ENCODE data around the gene TRIM39.

The TRIM39 gene

DNA sequence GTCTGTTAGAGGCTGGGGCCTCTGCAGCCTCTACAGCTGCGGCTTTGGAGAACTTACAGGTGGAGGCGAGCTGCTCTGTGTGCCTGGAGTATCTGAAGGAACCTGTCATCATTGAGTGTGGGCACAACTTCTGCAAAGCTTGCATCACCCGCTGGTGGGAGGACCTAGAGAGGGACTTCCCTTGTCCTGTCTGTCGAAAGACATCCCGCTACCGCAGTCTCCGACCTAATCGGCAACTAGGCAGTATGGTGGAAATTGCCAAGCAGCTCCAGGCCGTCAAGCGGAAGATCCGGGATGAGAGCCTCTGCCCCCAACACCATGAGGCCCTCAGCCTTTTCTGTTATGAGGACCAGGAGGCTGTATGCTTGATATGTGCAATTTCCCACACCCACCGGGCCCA lies 2.6 kb downstream of the TRIM39 start:
- TF ChIP-seq, protein P1, sequence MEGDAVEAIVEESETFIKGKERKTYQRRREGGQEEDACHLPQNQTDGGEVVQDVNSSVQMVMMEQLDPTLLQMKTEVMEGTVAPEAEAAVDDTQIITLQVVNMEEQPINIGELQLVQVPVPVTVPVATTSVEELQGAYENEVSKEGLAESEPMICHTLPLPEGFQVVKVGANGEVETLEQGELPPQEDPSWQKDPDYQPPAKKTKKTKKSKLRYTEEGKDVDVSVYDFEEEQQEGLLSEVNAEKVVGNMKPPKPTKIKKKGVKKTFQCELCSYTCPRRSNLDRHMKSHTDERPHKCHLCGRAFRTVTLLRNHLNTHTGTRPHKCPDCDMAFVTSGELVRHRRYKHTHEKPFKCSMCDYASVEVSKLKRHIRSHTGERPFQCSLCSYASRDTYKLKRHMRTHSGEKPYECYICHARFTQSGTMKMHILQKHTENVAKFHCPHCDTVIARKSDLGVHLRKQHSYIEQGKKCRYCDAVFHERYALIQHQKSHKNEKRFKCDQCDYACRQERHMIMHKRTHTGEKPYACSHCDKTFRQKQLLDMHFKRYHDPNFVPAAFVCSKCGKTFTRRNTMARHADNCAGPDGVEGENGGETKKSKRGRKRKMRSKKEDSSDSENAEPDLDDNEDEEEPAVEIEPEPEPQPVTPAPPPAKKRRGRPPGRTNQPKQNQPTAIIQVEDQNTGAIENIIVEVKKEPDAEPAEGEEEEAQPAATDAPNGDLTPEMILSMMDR (conservative IDR thresholded peaks at IDR 0.05; ENCODE audit: low read depth, low read length), result no peak
- H3K4me3 ChIP-seq (IDR thresholded peaks at IDR 0.05; ENCODE audit: insufficient read depth, low read depth, low read length), result no peak overlapping the region
- H4K20me1 ChIP-seq (ENCODE audit: insufficient read depth), result no peaks in the 10 kb centered on the region
- no peaks in the 10 kb centered on the region for H3K36me3 ChIP-seq (ENCODE audit: insufficient read depth)
- no peak overlapping the region for H2AFZ ChIP-seq (ENCODE audit: low read depth)
- no peaks in the 10 kb centered on the region for H3K27me3 ChIP-seq (ENCODE audit: insufficient read depth, low read depth)
- H3K27ac ChIP-seq, result no peak overlapping the region
- peaks cover 16% of the 10 kb centered on the region for H3K4me1 ChIP-seq (ENCODE audit: low read depth, poor library complexity, severe bottlenecking)
- no peak overlapping the region for H3K9ac ChIP-seq
- peaks cover 18% of the 10 kb centered on the region for H3K79me2 ChIP-seq (ENCODE audit: insufficient read depth, low read depth)
- H3K4me2 ChIP-seq, result no peak overlapping the region

DNA sequence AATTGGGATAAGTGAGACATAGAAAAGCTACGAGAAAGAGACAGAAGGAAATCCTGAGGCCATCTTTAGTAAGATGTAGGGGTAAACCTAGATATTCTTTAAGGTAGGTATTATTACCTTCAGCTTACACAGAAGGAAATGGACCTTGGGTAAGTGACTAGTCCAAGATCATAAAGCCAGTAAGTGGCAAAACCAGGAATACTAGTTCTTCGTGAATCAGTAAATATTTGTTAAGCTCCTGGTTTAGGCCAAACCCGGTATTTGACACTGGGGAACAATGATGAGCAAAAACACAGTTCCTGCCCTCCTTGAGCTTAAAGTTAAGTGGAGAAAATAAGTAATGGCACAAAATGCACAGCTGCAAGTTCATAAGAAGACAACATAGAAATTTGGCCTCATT lies 5.3 kb downstream of the TRIM39 start:
- no peaks in the 10 kb centered on the region for H3K36me3 ChIP-seq (ENCODE audit: insufficient read depth)
- no peak overlapping the region for H3K27ac ChIP-seq
- no peak overlapping the region for H3K4me2 ChIP-seq
- no peak overlapping the region for H3K4me3 ChIP-seq (IDR thresholded peaks at IDR 0.05; ENCODE audit: insufficient read depth, low read depth, low read length)
- TF ChIP-seq, protein P1 (conservative IDR thresholded peaks at IDR 0.05; ENCODE audit: low read depth, low read length), result no peak
- H2AFZ ChIP-seq (ENCODE audit: low read depth), result no peak overlapping the region
- H3K4me1 ChIP-seq (ENCODE audit: low read depth, poor library complexity, severe bottlenecking), result peaks cover 9% of the 10 kb centered on the region
- no peaks in the 10 kb centered on the region for H4K20me1 ChIP-seq (ENCODE audit: insufficient read depth)
- no peak overlapping the region for H3K9ac ChIP-seq
- no peaks in the 10 kb centered on the region for H3K79me2 ChIP-seq (ENCODE audit: insufficient read depth, low read depth)
- H3K27me3 ChIP-seq (ENCODE audit: insufficient read depth, low read depth), result no peaks in the 10 kb centered on the region

DNA sequence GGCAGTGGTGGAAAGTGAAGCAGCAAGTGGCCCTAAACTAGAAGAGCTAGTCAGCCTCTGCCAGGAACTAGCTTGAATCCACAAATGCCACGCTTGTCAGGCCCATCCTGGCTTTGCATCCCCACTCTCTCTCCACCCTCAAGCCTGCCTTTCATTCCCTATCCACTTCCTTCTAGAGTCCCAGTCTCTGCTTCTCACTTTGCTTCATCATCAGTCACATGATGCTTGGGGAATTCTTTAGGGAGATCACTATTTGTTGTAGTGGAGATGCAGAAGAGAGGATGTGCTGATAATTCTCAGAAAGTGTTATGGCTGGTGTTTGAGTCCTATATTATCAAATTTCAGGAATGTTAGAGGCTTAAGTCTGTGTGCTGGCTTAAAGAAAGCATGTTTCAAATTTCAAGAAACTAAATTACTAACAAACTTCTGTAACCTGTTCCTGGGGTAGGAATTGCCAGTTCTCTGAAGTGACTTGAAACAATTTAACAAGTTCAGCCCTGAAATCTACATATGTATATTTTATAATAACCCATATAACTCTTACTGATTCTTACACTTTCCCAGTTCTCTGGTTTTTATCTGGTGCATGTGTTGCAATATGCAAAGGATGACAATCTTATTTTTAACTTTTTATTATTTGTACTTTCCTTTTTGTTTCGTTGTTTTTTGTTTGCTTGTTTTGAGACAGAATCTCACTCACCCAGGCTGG lies 7.5 kb downstream of the TRIM39 start:
- H3K27me3 ChIP-seq (ENCODE audit: insufficient read depth, low read depth), result no peaks in the 10 kb centered on the region
- H2AFZ ChIP-seq (ENCODE audit: low read depth), result no peak overlapping the region
- no peaks in the 10 kb centered on the region for H3K79me2 ChIP-seq (ENCODE audit: insufficient read depth, low read depth)
- no peaks in the 10 kb centered on the region for H3K36me3 ChIP-seq (ENCODE audit: insufficient read depth)
- no peak overlapping the region for H3K9ac ChIP-seq
- TF ChIP-seq, protein P1 (conservative IDR thresholded peaks at IDR 0.05; ENCODE audit: low read depth, low read length), result no peak
- no peaks in the 10 kb centered on the region for H4K20me1 ChIP-seq (ENCODE audit: insufficient read depth)
- no peak overlapping the region for H3K4me3 ChIP-seq (IDR thresholded peaks at IDR 0.05; ENCODE audit: insufficient read depth, low read depth, low read length)
- no peaks in the 10 kb centered on the region for H3K4me1 ChIP-seq (ENCODE audit: low read depth, poor library complexity, severe bottlenecking)
- H3K4me2 ChIP-seq, result no peak overlapping the region
- H3K27ac ChIP-seq, result no peak overlapping the region

DNA sequence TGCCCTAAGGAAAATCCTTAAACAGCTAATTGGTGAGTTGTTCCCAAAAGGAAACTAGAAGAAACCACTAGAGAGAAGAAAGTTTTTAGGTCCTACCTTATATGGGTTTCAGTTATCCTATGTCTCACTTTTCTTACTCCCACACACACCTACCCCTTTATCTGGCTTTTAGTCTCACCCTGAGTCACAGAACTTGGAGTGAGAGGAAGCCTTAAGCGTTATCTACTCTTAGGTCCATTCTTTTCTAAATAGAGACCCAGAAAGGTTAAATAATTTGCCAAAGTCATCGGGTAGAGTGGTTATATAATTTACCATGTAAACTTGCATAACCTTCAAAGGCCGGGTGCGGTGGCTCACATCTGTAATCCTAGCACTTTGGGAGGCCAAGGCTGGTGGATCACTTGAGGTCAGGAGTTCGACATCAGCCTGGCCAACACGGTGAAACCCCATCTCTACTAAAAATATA lies 13.9 kb downstream of the TRIM39 start:
- Histone ChIP-seq H3K79me2 (ENCODE audit: insufficient read depth, low read depth) (no peaks in the 10 kb centered on the region), H3K27ac (no peak overlapping the region), H3K9ac (no peak overlapping the region), H3K27me3 (ENCODE audit: insufficient read depth, low read depth) (no peaks in the 10 kb centered on the region), H3K4me3 (IDR thresholded peaks at IDR 0.05; ENCODE audit: insufficient read depth, low read depth, low read length) (no peak overlapping the region), H2AFZ (ENCODE audit: low read depth) (no peak overlapping the region), H4K20me1 (ENCODE audit: insufficient read depth) (no peaks in the 10 kb centered on the region), H3K36me3 (ENCODE audit: insufficient read depth) (no peaks in the 10 kb centered on the region), H3K4me2 (no peak overlapping the region), H3K4me1 (ENCODE audit: low read depth, poor library complexity, severe bottlenecking) (peaks cover 6% of the 10 kb centered on the region)
- TF ChIP-seq, protein P1 (conservative IDR thresholded peaks at IDR 0.05; ENCODE audit: low read depth, low read length), result no peak

Data from KMS-11 (cell line).